A549 (cell line): ENCODE measurements around the gene SMIM45.

Experiments
- ATAC-seq, 2 experiments: fragments of 200-7000 bp in 1 of 2; fragments of >200 bp in 1 of 2; cut with Nextera tagmentation in 1 of 2; cut with Tn5 transposase in 1 of 2; 3 replicates each; pipeline versions ENCODE4 v1.8.0 to v1.9.1; 2018 to 2020; ENCODE audit warnings: mild to moderate bottlenecking in 1 of 2, moderate library complexity in 1 of 2
- CTCF ChIA-PET: fragments of 300-600 bp; sonication (Branson Sonifier 250); formaldehyde crosslinking; extraction: SDS; loops from one replicate; lab custom pipeline; 2021; ENCODE audit warnings: antibody characterized with exemption, inconsistent platforms; lab: Yijun Ruan, JAX
- POLR2A ChIA-PET: fragments of 350-600 bp; formaldehyde crosslinking; extraction: SDS; loops from one replicate; lab custom pipeline; 2021; ENCODE audit warnings: antibody characterized with exemption, inconsistent platforms; lab: Yijun Ruan, JAX
- DNase-seq, 2 experiments: peaks; one replicate each; pipeline versions ENCODE4 v3.0.0 to v3.0.0-alpha.2; 2011 to 2016; ENCODE audit warnings: low read depth in 1 of 2, low spot score in 1 of 2
- FAIRE-seq: peaks from 2 replicates; lab custom pipeline; 2011; peaks lifted over from hg19 to GRCh38; lab: Jason Lieb, UNC
- H3K27ac ChIP-seq, 2 experiments: fragments of >200 bp; sonication (Bioruptor Twin); formaldehyde crosslinking; 3 replicates each; pipeline ENCODE4 v1.5.1; 2016 to 2017
- H3K4me1 ChIP-seq: fragments of >200 bp; sonication (Bioruptor Twin); formaldehyde crosslinking; 3 replicates; pipeline ENCODE4 v1.6.1; 2016
- H3K4me2 ChIP-seq: fragments of >200 bp; sonication (Bioruptor Twin); formaldehyde crosslinking; 3 replicates; pipeline ENCODE4 v1.6.1; 2016
- H3K4me3 ChIP-seq: fragments of >200 bp; sonication (Bioruptor Twin); formaldehyde crosslinking; 3 replicates; pipeline ENCODE4 v1.5.1; 2016
- H3K9me3 ChIP-seq: fragments of >200 bp; sonication (Bioruptor Twin); formaldehyde crosslinking; 3 replicates; pipeline ENCODE4 v1.6.1; 2016
- ATOH8 ChIP-seq: fragments of 250-450 bp; sonication (Bioruptor Pico); IDR thresholded peaks from 2 replicates; pipeline ENCODE4 v1.5.0; 2020; ENCODE audit warnings: low read depth, mild to moderate bottlenecking, moderate library complexity
- CBX2 ChIP-seq: fragments of 200-600 bp; sonication (generic); IDR thresholded peaks from 2 replicates; pipeline ENCODE4 v1.6.1; 2016; ENCODE audit warnings: low read depth, mild to moderate bottlenecking, borderline replicate concordance
- CEBPB ChIP-seq, 2 experiments: fragments of >200 bp in 1 of 2; sonication (Bioruptor Twin) in 1 of 2; formaldehyde crosslinking in 1 of 2; IDR thresholded peaks; 2 replicates each; pipeline ENCODE4 v1.6.1; 2012 to 2016
- EP300 ChIP-seq, 2 experiments: fragments of >200 bp; sonication (Bioruptor Twin); formaldehyde crosslinking; IDR thresholded peaks; 2 replicates in 1 of 2; 3 replicates in 1 of 2; pipeline ENCODE4 v1.6.1; 2016 to 2017
- ESRRA ChIP-seq: fragments of 150-350 bp; IDR thresholded peaks from 2 replicates; pipeline ENCODE4 v1.6.1; 2014; ENCODE audit warnings: mild to moderate bottlenecking, low read length, borderline replicate concordance
- FOSB ChIP-seq: fragments of 250-450 bp; sonication (Bioruptor Pico); IDR thresholded peaks from 2 replicates; pipeline ENCODE4 v1.5.0; 2020; ENCODE audit warnings: mild to moderate bottlenecking, moderate library complexity
- GATA3 ChIP-seq: IDR thresholded peaks from 2 replicates; pipeline ENCODE4 v1.6.1; 2012; ENCODE audit warnings: borderline replicate concordance
- HMGXB4 ChIP-seq: fragments of 250-450 bp; sonication (Bioruptor Pico); IDR thresholded peaks from 2 replicates; pipeline ENCODE4 v1.5.0; 2021; ENCODE audit warnings: mild to moderate bottlenecking, moderate library complexity, borderline replicate concordance
- HOXB13 ChIP-seq: fragments of 250-450 bp; sonication (Bioruptor Pico); IDR thresholded peaks from 2 replicates; pipeline ENCODE4 v1.5.0; 2020; ENCODE audit warnings: low read depth, mild to moderate bottlenecking, moderate library complexity
- JUN ChIP-seq, 2 experiments: fragments of >200 bp; sonication (Bioruptor Twin); formaldehyde crosslinking; IDR thresholded peaks; 2 replicates in 1 of 2; 3 replicates in 1 of 2; pipeline ENCODE4 v1.6.1; 2016 to 2017
- JUNB ChIP-seq: fragments of >200 bp; sonication (Bioruptor Twin); formaldehyde crosslinking; IDR thresholded peaks from 2 replicates; pipeline ENCODE4 v1.6.1; 2016
- KDM1A ChIP-seq: fragments of 200-600 bp; sonication (generic); IDR thresholded peaks from 2 replicates; pipeline ENCODE4 v1.6.1; 2016; ENCODE audit warnings: low read depth, mild to moderate bottlenecking
- NFE2L2 ChIP-seq: fragments of 150-350 bp; conservative IDR thresholded peaks from 2 replicates; pipeline ENCODE4 v1.6.1; 2014; ENCODE audit warnings: low read length
- NPAS2 ChIP-seq: fragments of 250-450 bp; sonication (Bioruptor Pico); IDR thresholded peaks from 2 replicates; pipeline ENCODE4 v1.8.0; 2022; ENCODE audit warnings: mild to moderate bottlenecking, moderate library complexity, borderline replicate concordance
- POLR2A ChIP-seq: IDR thresholded peaks from 2 replicates; pipeline ENCODE4 v1.6.1; 2012; ENCODE audit warnings: mild to moderate bottlenecking, low read length
- SMC3 ChIP-seq: fragments of >200 bp; sonication (Bioruptor Twin); formaldehyde crosslinking; IDR thresholded peaks from 3 replicates; pipeline ENCODE4 v1.6.1; 2018; ENCODE audit warnings: inconsistent platforms
- ZFP36 ChIP-seq: fragments of 450-650 bp; IDR thresholded peaks from 2 replicates; pipeline ENCODE4 v1.6.1; 2014; ENCODE audit warnings: borderline replicate concordance; ENCODE audit not compliant: partially characterized antibody
- ZNF302 ChIP-seq: fragments of 250-450 bp; sonication (Bioruptor Pico); IDR thresholded peaks from 2 replicates; pipeline ENCODE4 v1.9.0; 2021; ENCODE audit warnings: inconsistent platforms, mild to moderate bottlenecking, moderate library complexity
- ZSCAN20 ChIP-seq: fragments of 250-450 bp; sonication (Bioruptor Pico); IDR thresholded peaks from 2 replicates; pipeline ENCODE4 v1.8.0; 2022; ENCODE audit warnings: mild to moderate bottlenecking, moderate library complexity
- WGBS: methylation state at CpG from one replicate; pipeline ENCODE4 v1.1.6; 2017; ENCODE audit errors: missing lambda C conversion rate; 5-methylcytosine and 5-hydroxymethylcytosine counted together
- TF ChIP-seq, protein P1 (sequence below): fragments of >200 bp; sonication (Bioruptor Twin); formaldehyde crosslinking; IDR thresholded peaks from 3 replicates; pipeline ENCODE4 v1.6.1; 2016
- TF ChIP-seq, protein P2 (sequence below): IDR thresholded peaks from 2 replicates; pipeline ENCODE4 v1.6.1; 2012

Gene SMIM45

GRCh38 chr22:41971431-41971830 is 19.5 kb downstream of the SMIM45 start:
- no peak overlapping the region for H3K27ac ChIP-seq
- no peaks in the 10 kb centered on the region for H3K4me1 ChIP-seq
- no peak overlapping the region for H3K4me2 ChIP-seq
- no peak for FAIRE-seq
- CTCF ChIA-PET: interaction anchor here (1.0 to 1.3 kb wide), 3 partner anchors 13 to 225 kb away, joined by 3 to 5 read pairs (median 4); no protein-coding TSS in a partner anchor
- TF ChIP-seq NFE2L2: no peak
- no peak for TF ChIP-seq SMC3
- no peak for TF ChIP-seq ZFP36
- TF ChIP-seq, protein P1, sequence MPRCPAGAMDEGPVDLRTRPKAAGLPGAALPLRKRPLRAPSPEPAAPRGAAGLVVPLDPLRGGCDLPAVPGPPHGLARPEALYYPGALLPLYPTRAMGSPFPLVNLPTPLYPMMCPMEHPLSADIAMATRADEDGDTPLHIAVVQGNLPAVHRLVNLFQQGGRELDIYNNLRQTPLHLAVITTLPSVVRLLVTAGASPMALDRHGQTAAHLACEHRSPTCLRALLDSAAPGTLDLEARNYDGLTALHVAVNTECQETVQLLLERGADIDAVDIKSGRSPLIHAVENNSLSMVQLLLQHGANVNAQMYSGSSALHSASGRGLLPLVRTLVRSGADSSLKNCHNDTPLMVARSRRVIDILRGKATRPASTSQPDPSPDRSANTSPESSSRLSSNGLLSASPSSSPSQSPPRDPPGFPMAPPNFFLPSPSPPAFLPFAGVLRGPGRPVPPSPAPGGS: no peak
- no peak for TF ChIP-seq JUN (IDR thresholded peaks at IDR 0.05)
- no peak for TF ChIP-seq GATA3
- no peak for TF ChIP-seq KDM1A
- WGBS: 30% methylated on average over 2 of the region's 11 CpGs
- no peak for DNase-seq
- no peaks in the 10 kb centered on the region for H3K9me3 ChIP-seq
- POLR2A ChIA-PET: no interaction called here
- no peak for ATAC-seq
- no peak overlapping the region for H3K4me3 ChIP-seq

DNA sequence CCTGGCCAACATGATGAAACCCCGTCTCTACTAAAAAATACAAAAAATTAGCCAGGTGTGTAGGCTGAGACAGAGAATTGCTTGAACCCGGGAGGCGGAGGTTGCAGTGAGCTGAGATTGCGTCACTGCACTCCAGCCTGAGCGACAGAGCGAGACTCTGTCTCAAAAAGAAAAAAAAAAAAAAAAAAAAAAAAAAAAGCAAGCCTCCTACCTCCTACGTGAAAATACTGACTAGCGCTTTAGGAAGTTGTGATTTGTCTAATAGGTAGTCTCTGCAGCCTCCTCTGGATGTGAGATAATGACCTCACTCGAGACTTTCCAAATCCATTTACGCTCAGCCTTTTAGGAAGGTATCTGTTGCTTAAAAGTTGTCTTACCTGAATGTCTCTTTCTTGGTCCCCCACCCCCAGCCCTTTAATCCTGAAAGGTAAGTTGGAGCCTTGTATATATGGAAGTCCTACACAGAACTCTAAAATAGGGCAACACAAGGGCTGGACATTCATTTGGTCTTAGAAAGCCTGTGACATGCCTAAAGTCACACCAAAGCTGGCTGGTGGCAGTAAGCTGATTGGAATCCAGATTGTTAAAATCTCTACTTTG is 22.8 kb downstream of the SMIM45 start:
- no peak overlapping the region for H3K27ac ChIP-seq
- no peaks in the 10 kb centered on the region for H3K4me1 ChIP-seq
- TF ChIP-seq CEBPB (IDR thresholded peaks at IDR 0.05): 0 out of 4 replicates have a peak, but pooled peaks of 1 of the 2 experiments have one; percentile 12
- TF ChIP-seq ZSCAN20 (CRISPR knock-in tag): no peak
- TF ChIP-seq ZNF302: no peak
- H3K4me2 ChIP-seq: no peak overlapping the region; the same call in 2 of the 3 replicates
- no peaks in the 10 kb centered on the region for H3K9me3 ChIP-seq
- no peak overlapping the region for H3K4me3 ChIP-seq
- ChIA-PET CTCF (interaction anchor here (1.6 kb wide), 1 partner anchor 8 kb away, joined by 4 read pairs; no protein-coding TSS in a partner anchor), POLR2A (no interaction called here)
- WGBS: 22% methylated on average over 10 of the region's 10 CpGs
- ATAC-seq: no peak
- no peak for FAIRE-seq
- no peak for DNase-seq

GRCh38 chr22:41975299-41976069 is 23.5 kb downstream of the SMIM45 start:
- TF ChIP-seq ZFP36: no peak
- TF ChIP-seq CBX2: no peak
- no peak for TF ChIP-seq HMGXB4
- TF ChIP-seq POLR2A: no peak
- TF ChIP-seq, protein P2, sequence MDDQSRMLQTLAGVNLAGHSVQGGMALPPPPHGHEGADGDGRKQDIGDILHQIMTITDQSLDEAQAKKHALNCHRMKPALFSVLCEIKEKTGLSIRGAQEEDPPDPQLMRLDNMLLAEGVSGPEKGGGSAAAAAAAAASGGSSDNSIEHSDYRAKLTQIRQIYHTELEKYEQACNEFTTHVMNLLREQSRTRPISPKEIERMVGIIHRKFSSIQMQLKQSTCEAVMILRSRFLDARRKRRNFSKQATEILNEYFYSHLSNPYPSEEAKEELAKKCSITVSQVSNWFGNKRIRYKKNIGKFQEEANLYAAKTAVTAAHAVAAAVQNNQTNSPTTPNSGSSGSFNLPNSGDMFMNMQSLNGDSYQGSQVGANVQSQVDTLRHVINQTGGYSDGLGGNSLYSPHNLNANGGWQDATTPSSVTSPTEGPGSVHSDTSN: no peak
- no peak for TF ChIP-seq ATOH8
- TF ChIP-seq ESRRA: no peak
- TF ChIP-seq FOSB (CRISPR knock-in tag): no peak
- TF ChIP-seq NPAS2: no peak
- TF ChIP-seq EP300 (IDR thresholded peaks at IDR 0.05): no peak
- no peak for TF ChIP-seq HOXB13
- no peak for TF ChIP-seq JUNB
- no peak for TF ChIP-seq CEBPB (IDR thresholded peaks at IDR 0.05)
- CTCF ChIA-PET: interaction anchor here (1.6 kb wide), 1 partner anchor 9 kb away, joined by 4 read pairs; no protein-coding TSS in a partner anchor
- DNase-seq: no peak
- Histone ChIP-seq H3K4me1 (no peaks in the 10 kb centered on the region), H3K9me3 (no peaks in the 10 kb centered on the region), H3K4me2 (peak overlapping the region; percentile 97; the same call in 2 of the 3 replicates), H3K27ac (no peak overlapping the region), H3K4me3 (no peak overlapping the region; the same call in 2 of the 3 replicates)
- peak in 1 of 2 experiments; percentile 38; a peak in 3 of 6 replicates for ATAC-seq
- FAIRE-seq: no peak
- WGBS: 59% methylated on average over 12 of the region's 12 CpGs
- POLR2A ChIA-PET: no interaction called here
